LoVo (cell line): ENCODE measurements around the gene SCN10A.

Experiments
- DNase-seq: peaks from one replicate; pipeline ENCODE4 v3.0.0-alpha.2; 2016; ENCODE audit warnings: low spot score

SCN10A gene

GRCh38 chr3:38720465-38720864, 95.6 kb downstream of the SCN10A start:
- DNase-seq, result no peak

DNA sequence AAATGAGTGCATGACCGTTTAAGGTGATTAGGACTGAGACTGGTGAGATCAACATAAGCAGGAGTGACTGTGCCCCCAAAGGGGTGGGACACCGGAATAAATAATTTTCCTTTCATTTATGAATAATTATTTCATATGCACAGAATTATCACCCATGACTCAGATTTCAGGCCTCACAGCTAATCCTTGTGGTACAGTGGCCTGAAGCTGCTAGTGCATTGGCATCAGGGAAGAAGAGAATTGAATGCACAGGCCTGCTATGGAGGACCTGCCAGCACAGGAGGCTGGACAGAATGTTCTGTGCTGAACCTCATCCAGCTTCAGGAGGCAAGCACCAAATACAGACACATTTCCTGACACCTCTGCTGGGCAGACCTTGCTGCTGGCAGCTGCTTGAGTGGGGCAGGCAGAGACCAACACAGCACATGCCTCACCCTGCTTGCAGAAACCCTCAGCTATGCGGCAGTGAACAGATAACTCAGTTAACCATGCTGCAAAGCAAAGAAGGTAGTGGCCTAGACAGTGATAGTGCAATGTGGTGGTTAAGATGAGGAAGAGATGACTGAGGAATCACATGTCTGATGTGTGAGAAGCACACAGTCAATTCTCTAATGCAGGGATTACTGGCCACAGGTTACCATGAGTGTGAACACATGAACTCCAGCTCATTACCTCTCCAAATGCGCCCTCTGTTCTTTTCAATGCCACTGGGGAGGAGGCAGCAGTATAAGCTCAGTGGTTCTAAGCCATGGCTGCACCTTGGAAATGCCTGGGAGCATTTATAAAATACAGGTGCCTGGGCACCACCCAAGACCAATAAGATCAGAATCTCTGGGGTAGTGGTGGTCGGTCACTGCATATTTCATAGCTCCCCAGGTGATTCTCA, 98.4 kb downstream of the SCN10A start:
- no peak for DNase-seq

DNA sequence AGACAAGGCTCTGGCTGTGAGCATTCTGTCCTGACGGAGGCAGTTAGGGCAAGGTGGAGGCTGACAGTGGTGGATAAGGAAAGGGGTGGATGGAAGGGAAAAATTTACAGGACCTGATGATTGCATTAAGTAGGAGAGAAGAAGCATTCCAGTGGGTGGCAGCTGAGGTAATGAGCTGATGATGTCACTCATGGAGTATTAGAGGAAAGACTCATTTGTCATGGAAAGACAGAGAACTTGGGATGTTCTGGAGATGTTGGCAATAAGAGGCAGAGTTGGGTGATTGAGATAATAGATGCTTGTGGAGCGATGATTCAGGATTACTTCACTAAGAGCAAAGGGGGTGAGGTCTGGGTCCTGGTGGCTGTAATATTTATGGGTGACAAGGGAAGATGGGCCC, 102.9 kb downstream of the SCN10A start:
- no peak for DNase-seq

GRCh38 chr3:38711321-38711720, 104.7 kb downstream of the SCN10A start:
- no peak for DNase-seq

DNA sequence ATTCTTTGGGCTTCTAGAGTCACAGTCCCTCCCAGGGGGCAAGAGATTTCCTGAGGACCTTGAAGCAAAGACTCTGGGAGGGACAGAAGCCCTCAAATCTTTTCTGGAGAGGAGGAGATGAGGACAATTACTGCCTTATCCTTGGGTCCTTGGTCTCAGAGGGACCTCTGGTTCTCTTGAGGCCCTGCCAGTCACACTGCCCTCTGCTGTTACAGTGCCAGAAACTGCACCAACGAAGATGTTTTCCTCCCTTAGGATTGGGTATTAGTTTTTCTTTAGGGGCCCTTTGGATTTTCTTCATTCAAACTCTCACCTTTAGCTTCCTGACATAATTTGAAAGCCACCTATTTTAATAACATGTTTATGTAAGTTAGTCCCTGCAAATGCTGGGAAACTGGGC, 108.3 kb downstream of the SCN10A start:
- DNase-seq, result no peak

- no peak for DNase-seq
Observed at GRCh38 chr3:38706961-38707360, 109.1 kb downstream of the SCN10A start.

GRCh38 chr3:38702231-38702630, 113.8 kb downstream of the SCN10A start:
- no peak for DNase-seq

DNA sequence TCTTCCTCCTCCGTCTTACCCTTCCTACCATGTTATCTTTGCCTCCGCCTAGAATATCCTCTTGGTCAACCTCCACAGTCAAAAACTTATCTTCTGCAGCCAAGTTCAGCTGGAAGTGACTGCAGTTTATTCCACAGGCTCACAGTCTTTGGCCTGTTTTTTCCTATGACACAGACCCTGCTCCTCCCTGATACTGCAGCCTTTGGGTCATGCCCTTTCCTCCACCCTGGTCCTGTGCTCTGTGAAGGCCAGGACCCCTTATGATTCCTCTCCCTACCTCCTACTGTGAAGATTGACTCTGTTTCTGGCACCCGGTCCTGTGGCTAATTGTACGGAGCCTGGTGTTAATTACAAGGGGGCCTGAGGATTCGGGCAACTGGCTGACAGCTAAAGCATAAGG, 117.3 kb downstream of the SCN10A start:
- no peak for DNase-seq

- no peak for DNase-seq
Observed at GRCh38 chr3:38698061-38698460, 118.0 kb downstream of the SCN10A start.

GRCh38 chr3:38696034-38696433, 120.0 kb downstream of the SCN10A start:
- no peak for DNase-seq

DNA sequence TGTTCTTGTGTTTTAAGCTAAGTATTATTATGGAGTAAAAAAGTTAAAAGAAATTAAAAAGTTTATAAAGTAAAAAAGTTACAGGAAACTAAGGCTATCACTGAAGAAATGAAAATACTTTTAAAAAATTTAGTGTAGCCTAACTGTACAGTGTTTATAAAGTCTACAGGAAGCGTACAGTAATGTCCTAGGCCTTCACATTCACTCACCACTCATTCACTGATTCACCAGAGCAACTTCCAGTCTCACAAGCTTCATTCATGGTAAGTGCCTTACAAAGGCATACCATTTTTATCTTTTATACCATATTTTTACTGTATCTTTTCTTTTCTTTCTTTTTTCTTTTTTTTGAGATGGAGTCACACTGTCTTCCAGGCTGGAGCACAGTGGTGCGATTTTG, 125.8 kb downstream of the SCN10A start:
- no peak for DNase-seq

DNA sequence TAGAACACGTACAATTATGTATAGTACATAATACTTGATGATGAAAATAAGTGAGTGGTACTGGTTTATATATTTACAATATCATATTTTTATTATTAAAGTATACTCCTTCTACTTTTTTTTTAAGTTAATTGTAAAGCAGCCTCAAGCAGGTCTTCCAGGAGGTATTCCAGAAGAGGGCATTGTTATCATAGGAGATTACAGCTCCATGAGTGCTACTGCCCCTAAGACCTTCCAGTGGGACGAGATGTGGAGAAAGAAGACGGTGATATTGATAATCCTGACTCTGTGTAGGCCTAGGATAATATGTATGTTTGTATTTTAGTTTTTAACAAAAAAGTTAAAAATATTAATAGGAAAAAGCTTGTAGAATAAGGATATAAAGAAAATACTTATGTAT, 126.2 kb downstream of the SCN10A start:
- no peak for DNase-seq

DNA sequence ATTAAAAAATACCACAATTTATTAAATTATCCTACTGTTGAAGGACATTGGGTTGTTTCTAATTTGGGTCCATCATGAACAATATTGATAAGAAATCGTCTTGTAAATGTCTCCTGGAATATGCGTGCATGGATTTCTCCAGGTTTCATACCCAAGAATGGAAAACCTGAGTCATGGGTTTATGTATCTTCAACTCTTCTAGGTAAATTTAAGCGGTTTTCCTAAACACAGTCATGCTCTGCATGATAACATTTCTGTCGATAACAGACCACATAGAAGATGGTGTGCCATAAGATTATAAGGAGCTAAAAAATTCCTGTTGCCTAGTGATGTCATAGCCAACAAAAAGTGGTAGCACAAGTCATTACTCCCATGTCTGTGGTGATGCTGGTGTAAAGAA, 126.7 kb downstream of the SCN10A start:
- no peak for DNase-seq

- DNase-seq, result no peak
Observed at GRCh38 chr3:38687321-38687720, 128.7 kb downstream of the SCN10A start.

- DNase-seq, result no peak
Observed at GRCh38 chr3:38684546-38684945, 131.5 kb downstream of the SCN10A start.

- no peak for DNase-seq
Observed at GRCh38 chr3:38669668-38670067, 146.3 kb downstream of the SCN10A start.

- DNase-seq, result peak; percentile 69
Observed at GRCh38 chr3:38662544-38662943, 153.5 kb downstream of the SCN10A start.

- no peak for DNase-seq
Observed at GRCh38 chr3:38658841-38659240, 157.2 kb downstream of the SCN10A start.

GRCh38 chr3:38657369-38657768, 158.6 kb downstream of the SCN10A start:
- DNase-seq, result no peak

- peak; percentile 52 for DNase-seq
Observed at GRCh38 chr3:38655708-38656300, 160.2 kb downstream of the SCN10A start.

DNA sequence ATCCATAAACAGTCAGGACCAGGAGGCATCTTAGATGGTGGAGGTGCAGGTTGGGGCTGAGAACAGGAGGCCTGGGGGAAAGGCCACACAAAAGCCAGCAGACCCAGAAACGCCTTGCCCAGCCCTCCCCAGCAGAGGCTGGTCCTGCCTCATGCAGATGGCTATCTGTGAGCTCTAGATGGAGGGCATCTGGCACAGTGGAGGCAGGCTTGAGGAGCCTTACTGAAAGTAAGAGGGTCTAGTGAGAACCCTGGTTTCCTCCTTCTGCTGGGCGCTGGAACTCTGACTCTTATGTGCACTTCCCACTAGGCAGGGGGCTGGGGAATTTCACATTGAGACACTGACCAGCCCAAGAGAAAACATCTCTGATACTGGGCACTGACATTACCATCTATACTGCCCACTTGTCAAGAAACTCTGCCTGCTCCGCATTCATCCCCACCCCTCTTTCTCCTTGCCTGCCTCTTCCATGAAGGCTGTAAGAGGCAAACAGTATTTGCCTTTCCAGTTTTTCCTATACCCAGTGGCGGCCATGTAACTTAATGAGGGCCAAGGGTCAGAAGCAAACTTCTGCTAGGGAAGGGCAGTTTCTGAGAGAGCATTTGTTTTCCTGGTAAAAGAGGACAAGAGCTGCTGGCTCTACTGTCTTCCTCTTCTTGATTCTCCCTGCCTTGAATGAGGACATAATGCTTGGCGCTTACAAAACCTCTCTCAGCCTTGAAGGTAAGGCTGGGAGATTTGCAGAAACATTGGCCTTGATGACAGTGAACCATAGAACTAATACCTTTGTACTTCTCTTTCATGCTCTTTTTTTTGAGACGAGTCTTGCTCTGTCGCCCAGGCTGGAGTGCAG, 162.1 kb downstream of the SCN10A start:
- DNase-seq, result no peak

- DNase-seq, result no peak
Observed at GRCh38 chr3:38652934-38653333, 163.1 kb downstream of the SCN10A start.
